IPS-11a (cell line): Measurements from ENCODE around the gene CSTB.

Source experiments
- H3K4me3 ChIP-seq: one replicate; pipeline ENCODE4 v1.5.1; 2013; ENCODE audit warnings: low read depth, low read length, control low read depth

CSTB gene

GRCh38 chr21:43752758-43753438 lies 23.2 kb downstream of the CSTB start:
- no peak overlapping the region for H3K4me3 ChIP-seq

- no peak overlapping the region for H3K4me3 ChIP-seq
These were observed 24.0 kb downstream of the CSTB start for GRCh38 chr21:43751955-43752591.

GRCh38 chr21:43750339-43751033 lies 25.6 kb downstream of the CSTB start:
- no peak overlapping the region for H3K4me3 ChIP-seq

- no peak overlapping the region for H3K4me3 ChIP-seq
These were observed 26.4 kb downstream of the CSTB start for GRCh38 chr21:43749651-43750262.

- H3K4me3 ChIP-seq = no peak overlapping the region
These were observed 27.5 kb downstream of the CSTB start for GRCh38 chr21:43748622-43749021.

- H3K4me3 ChIP-seq = no peak overlapping the region
These were observed 30.2 kb downstream of the CSTB start for GRCh38 chr21:43745772-43746517.

- H3K4me3 ChIP-seq = no peak overlapping the region
These were observed 31.4 kb downstream of the CSTB start for GRCh38 chr21:43744725-43745124.

- H3K4me3 ChIP-seq = no peak overlapping the region
These were observed 32.2 kb downstream of the CSTB start for GRCh38 chr21:43743947-43744346.

- H3K4me3 ChIP-seq = no peak overlapping the region
These were observed 34.5 kb downstream of the CSTB start for GRCh38 chr21:43741423-43742096.

GRCh38 chr21:43740497-43741156 lies 35.5 kb downstream of the CSTB start:
- H3K4me3 ChIP-seq = no peak overlapping the region

GRCh38 chr21:43739621-43740435 lies 36.3 kb downstream of the CSTB start:
- no peak overlapping the region for H3K4me3 ChIP-seq

- no peak overlapping the region for H3K4me3 ChIP-seq
These were observed 38.8 kb downstream of the CSTB start for GRCh38 chr21:43737158-43737950.

GRCh38 chr21:43736224-43736883 lies 39.8 kb downstream of the CSTB start:
- no peak overlapping the region for H3K4me3 ChIP-seq

GRCh38 chr21:43735236-43736091 lies 40.6 kb downstream of the CSTB start:
- H3K4me3 ChIP-seq = no peak overlapping the region

GRCh38 chr21:43734928-43735229 lies 41.2 kb downstream of the CSTB start:
- no peak overlapping the region for H3K4me3 ChIP-seq

GRCh38 chr21:43734131-43734927 lies 41.8 kb downstream of the CSTB start:
- no peak overlapping the region for H3K4me3 ChIP-seq
